Naive thymus-derived CD4-positive, alpha-beta T cell (primary cell): ENCODE measurements around the gene PDE8A. TPM values are rescaled to one million over a fixed set of nuclear protein-coding genes. Genes with fewer than 3 reads are reported as not detected.

Experiments
- ATAC-seq: fragments of 150-1000 bp; cut with Tn5 transposase; 2 replicates; pipeline ENCODE4 v1.10.0; 2021; ENCODE audit warnings: mild to moderate bottlenecking, moderate library complexity
- CTCF ChIA-PET: fragments of 350-600 bp; sonication (Branson Sonifier 250); formaldehyde crosslinking; loops from one replicate; lab custom pipeline; 2021; ENCODE audit warnings: antibody characterized with exemption; lab: Charles Lee
- POLR2A ChIA-PET: fragments of 350-600 bp; sonication (Branson Sonifier 250); formaldehyde crosslinking; loops from one replicate; lab custom pipeline; 2021; ENCODE audit warnings: antibody characterized with exemption, inconsistent platforms; lab: Charles Lee
- DNase-seq, 9 donors: peaks; one replicate each; pipeline versions ENCODE4 v3.0.0 to v3.0.0-alpha.2; 2020 to 2022; ENCODE audit warnings: mixed read lengths in 1 of 9
- H3K27ac ChIP-seq: one replicate; pipeline ENCODE4 v1.7.0; 2013; ENCODE audit warnings: mild to moderate bottlenecking, low read depth, low read length, moderate library complexity
- H3K27me3 ChIP-seq, 2 donors: one replicate each; pipeline ENCODE4 v1.7.0; 2013; ENCODE audit warnings: low read length in 2 of 2, mild to moderate bottlenecking in 2 of 2, moderate library complexity in 2 of 2; ENCODE audit not compliant: control insufficient read depth in 2 of 2, insufficient read depth in 2 of 2
- H3K36me3 ChIP-seq, 3 experiments: 1 replicate in 2 of 3; 2 replicates in 1 of 3; pipeline ENCODE4 v1.7.0; 2013; ENCODE audit warnings: low read length in 3 of 3, mild to moderate bottlenecking in 3 of 3, moderate library complexity in 1 of 3; ENCODE audit not compliant: insufficient read depth in 3 of 3, control insufficient read depth in 2 of 3
- H3K4me1 ChIP-seq, 2 donors: one replicate each; pipeline ENCODE4 v1.7.0; 2013; ENCODE audit warnings: low read length in 2 of 2, mild to moderate bottlenecking in 2 of 2, moderate library complexity in 1 of 2; ENCODE audit not compliant: control insufficient read depth in 2 of 2, insufficient read depth in 2 of 2
- H3K4me3 ChIP-seq: 2 replicates; pipeline ENCODE4 v1.7.0; 2013; ENCODE audit warnings: mild to moderate bottlenecking, low read length
- H3K9me3 ChIP-seq, 3 experiments: 1 replicate in 2 of 3; 2 replicates in 1 of 3; pipeline ENCODE4 v1.7.0; 2013; ENCODE audit warnings: low read length in 3 of 3; ENCODE audit not compliant: control insufficient read depth in 2 of 3
- H3K27ac Mint-ChIP-seq, 9 donors: one replicate each; pipeline ENCODE4 v1.8.0; 2020 to 2022; ENCODE audit warnings: mixed read lengths in 9 of 9, mild to moderate bottlenecking in 8 of 9, moderate library complexity in 5 of 9, inconsistent platforms in 2 of 9
- H3K27me3 Mint-ChIP-seq, 5 donors: one replicate each; pipeline ENCODE4 v1.8.0; 2021 to 2022; ENCODE audit warnings: mixed read lengths in 5 of 5, mild to moderate bottlenecking in 1 of 5
- H3K36me3 Mint-ChIP-seq, 5 donors: one replicate each; pipeline ENCODE4 v1.8.0; 2020 to 2022; ENCODE audit warnings: mixed read lengths in 5 of 5, mild to moderate bottlenecking in 3 of 5, inconsistent platforms in 1 of 5
- H3K4me1 Mint-ChIP-seq, 7 donors: one replicate each; pipeline ENCODE4 v1.8.0; 2020 to 2022; ENCODE audit warnings: mixed read lengths in 7 of 7, mild to moderate bottlenecking in 3 of 7, inconsistent platforms in 1 of 7
- H3K4me3 Mint-ChIP-seq, 10 donors: one replicate each; pipeline ENCODE4 v1.8.0; 2020 to 2022; ENCODE audit warnings: mild to moderate bottlenecking in 10 of 10, mixed read lengths in 10 of 10, moderate library complexity in 6 of 10, inconsistent platforms in 2 of 10
- H3K9me3 Mint-ChIP-seq, 11 donors: one replicate each; pipeline ENCODE4 v1.8.0; 2020 to 2022; ENCODE audit warnings: mixed read lengths in 11 of 11, mild to moderate bottlenecking in 4 of 11, inconsistent platforms in 1 of 11, moderate library complexity in 1 of 11
- intact Hi-C, 2 donors: fragments of 100-400 bp; cut with micrococcal nuclease; formaldehyde crosslinking; loops; one replicate each; pipeline ENCODE4 v1.15.1; 2023
- polyA plus RNA-seq, 2 donors: library from polyadenylated mRNA; unstranded; fragments of 300-500 nt; fragmentation: Illumina TruSeq; gene quantifications; one replicate each; pipeline ENCODE4 v1.2.3, GENCODE V29; 2021
- total RNA-seq, 6 experiments: library from RNA in 5 of 6; stranded (reverse) in 5 of 6; gene quantifications; 1 replicate in 5 of 6; 2 replicates in 1 of 6; pipeline ENCODE4 v1.2.3 and lab custom pipeline; 2021 to 2026

The PDE8A gene
- total and polyA plus RNA-seq, 7 experiments from 2014 or later: 1.7 to 43.3 (median 31.9) TPM

DNA sequence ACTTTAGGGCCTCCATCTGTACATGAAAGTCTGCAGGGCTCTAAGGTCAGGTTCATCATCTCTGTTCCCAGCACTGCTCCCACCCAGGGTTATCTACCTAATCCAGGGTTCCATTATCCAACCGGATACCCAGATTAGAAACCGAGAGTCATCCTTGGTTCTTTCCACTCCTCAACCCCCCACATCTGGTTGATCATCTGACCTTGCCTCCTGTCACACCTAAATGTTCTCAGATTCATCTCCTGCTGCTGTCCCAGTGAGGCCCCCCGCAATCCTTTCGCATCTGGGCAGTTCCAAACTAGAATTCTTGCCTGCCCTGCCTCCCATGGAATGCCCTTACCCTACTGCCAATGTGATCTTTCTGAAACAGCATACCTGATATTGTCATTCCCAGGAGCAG is 136.5 kb downstream of the PDE8A start:
- CTCF ChIA-PET: no interaction called here
- H3K4me3 ChIP-seq: no peak overlapping the region
- intact Hi-C loops: no loop called here
- H3K27me3 Mint-ChIP-seq: no peaks in the 10 kb centered on the region
- H3K9me3 Mint-ChIP-seq: no peaks in the 10 kb centered on the region
- peaks cover 3 to 62% (median 54%) of the 10 kb centered on the region in 5 donors for H3K36me3 Mint-ChIP-seq
- POLR2A ChIA-PET: no interaction called here
- H3K4me3 Mint-ChIP-seq: no peak overlapping the region
- DNase-seq: no peak
- no peaks in the 10 kb centered on the region for H3K4me1 Mint-ChIP-seq
- H3K4me1 ChIP-seq: no peaks in the 10 kb centered on the region
- peak overlapping the region in 1 of 9 donors; percentile 56 for H3K27ac Mint-ChIP-seq
- H3K9me3 ChIP-seq: no peaks in the 10 kb centered on the region
- H3K36me3 ChIP-seq: peaks cover 0 to 49% (median 0%) of the 10 kb centered on the region in 3 experiments
- no peak for ATAC-seq
- H3K27ac ChIP-seq: no peak overlapping the region
- H3K27me3 ChIP-seq: no peaks in the 10 kb centered on the region

- Mint-ChIP-seq H3K4me3 (no peak overlapping the region), H3K4me1 (peaks cover 0 to 2% (median 0%) of the 10 kb centered on the region in 7 donors), H3K36me3 (peaks cover 3 to 62% (median 55%) of the 10 kb centered on the region in 5 donors), H3K27ac (no peak overlapping the region), H3K27me3 (no peaks in the 10 kb centered on the region), H3K9me3 (no peaks in the 10 kb centered on the region)
- no peak overlapping the region for H3K4me3 ChIP-seq
- no peak for ATAC-seq
- intact Hi-C loops: no loop called here
- H3K36me3 ChIP-seq: peaks cover 0 to 45% (median 0%) of the 10 kb centered on the region in 3 experiments
- H3K27me3 ChIP-seq: no peaks in the 10 kb centered on the region
- CTCF ChIA-PET: no interaction called here
- POLR2A ChIA-PET: no interaction called here
- no peaks in the 10 kb centered on the region for H3K4me1 ChIP-seq
- H3K9me3 ChIP-seq: no peaks in the 10 kb centered on the region
- no peak overlapping the region for H3K27ac ChIP-seq
- DNase-seq: no peak
These were observed 136.9 kb downstream of the PDE8A start for GRCh38 chr15:85118581-85118980.

DNA sequence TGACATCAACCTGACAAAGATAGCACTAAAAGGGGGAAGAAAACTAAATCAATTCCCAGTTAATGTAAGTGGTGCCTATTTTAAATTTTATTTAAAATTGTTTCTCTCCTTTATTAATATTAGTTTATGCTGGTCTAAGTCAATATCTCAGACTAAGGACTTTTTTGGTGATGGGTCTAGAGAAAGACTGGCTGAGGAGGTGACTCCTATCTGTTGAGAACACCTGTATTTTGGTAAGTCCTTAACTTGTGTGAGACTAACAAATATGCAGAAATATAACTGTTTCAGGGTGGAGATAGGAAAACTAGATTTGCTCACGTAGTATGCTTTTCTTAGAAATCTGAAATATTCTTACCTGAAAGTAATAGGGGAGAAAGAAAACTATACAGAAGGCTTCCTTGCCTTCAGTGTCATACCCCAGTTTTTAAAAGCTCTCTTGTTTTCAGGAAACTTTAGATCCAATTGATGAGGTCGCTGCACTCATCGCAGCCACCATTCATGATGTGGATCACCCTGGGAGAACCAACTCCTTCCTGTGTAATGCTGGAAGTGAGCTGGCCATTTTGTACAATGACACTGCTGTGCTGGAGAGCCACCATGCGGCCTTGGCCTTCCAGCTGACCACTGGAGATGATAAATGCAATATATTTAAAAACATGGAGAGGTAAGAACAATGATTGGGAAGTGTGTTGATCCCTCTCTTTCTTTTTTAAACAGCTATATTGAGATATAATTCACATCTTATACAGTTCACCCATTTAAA is 138.9 kb downstream of the PDE8A start:
- ChIA-PET CTCF (no interaction called here), POLR2A (interaction anchor here (0.6 kb wide), 1 partner anchor 200 kb away, joined by 3 read pairs; no protein-coding TSS in a partner anchor)
- Histone ChIP-seq H3K4me3 (no peak overlapping the region), H3K4me1 (no peaks in the 10 kb centered on the region), H3K36me3 (peaks cover 0 to 45% (median 5%) of the 10 kb centered on the region in 3 experiments), H3K27me3 (no peaks in the 10 kb centered on the region), H3K27ac (no peak overlapping the region), H3K9me3 (no peaks in the 10 kb centered on the region)
- H3K27ac Mint-ChIP-seq: no peak overlapping the region
- no peak for DNase-seq
- no peak overlapping the region for H3K4me3 Mint-ChIP-seq
- no peaks in the 10 kb centered on the region for H3K9me3 Mint-ChIP-seq
- H3K4me1 Mint-ChIP-seq: peaks cover 0 to 3% (median 0%) of the 10 kb centered on the region in 7 donors
- H3K27me3 Mint-ChIP-seq: no peaks in the 10 kb centered on the region
- H3K36me3 Mint-ChIP-seq: peaks cover 7 to 65% (median 61%) of the 10 kb centered on the region in 5 donors
- ATAC-seq: no peak
- intact Hi-C loops: no loop called here

GRCh38 chr15:85124173-85124572 is 142.5 kb downstream of the PDE8A start:
- H3K4me3 ChIP-seq: no peak overlapping the region
- intact Hi-C loops: no loop called here
- Mint-ChIP-seq H3K27ac (no peak overlapping the region), H3K4me3 (no peak overlapping the region), H3K9me3 (no peaks in the 10 kb centered on the region), H3K27me3 (no peaks in the 10 kb centered on the region), H3K36me3 (peaks cover 10 to 71% (median 66%) of the 10 kb centered on the region in 5 donors), H3K4me1 (peaks cover 0 to 3% (median 0%) of the 10 kb centered on the region in 7 donors)
- no peaks in the 10 kb centered on the region for H3K4me1 ChIP-seq
- ChIA-PET CTCF (no interaction called here), POLR2A (no interaction called here)
- no peak overlapping the region for H3K27ac ChIP-seq
- ATAC-seq: no peak
- peaks cover 0 to 26% (median 5%) of the 10 kb centered on the region in 3 experiments for H3K36me3 ChIP-seq
- no peak for DNase-seq
- H3K9me3 ChIP-seq: no peaks in the 10 kb centered on the region
- no peaks in the 10 kb centered on the region for H3K27me3 ChIP-seq

- Histone ChIP-seq H3K27ac (no peak overlapping the region), H3K9me3 (no peaks in the 10 kb centered on the region), H3K4me3 (no peak overlapping the region), H3K4me1 (no peaks in the 10 kb centered on the region), H3K36me3 (peaks cover 0 to 26% (median 5%) of the 10 kb centered on the region in 3 experiments), H3K27me3 (no peaks in the 10 kb centered on the region)
- DNase-seq: no peak
- Mint-ChIP-seq H3K36me3 (peaks cover 14 to 81% (median 76%) of the 10 kb centered on the region in 5 donors), H3K9me3 (no peaks in the 10 kb centered on the region), H3K4me3 (no peak overlapping the region), H3K27me3 (no peaks in the 10 kb centered on the region), H3K27ac (no peak overlapping the region), H3K4me1 (peaks cover 0 to 3% (median 0%) of the 10 kb centered on the region in 7 donors)
- no peak for ATAC-seq
- intact Hi-C loops: no loop called here
- CTCF ChIA-PET: no interaction called here
- POLR2A ChIA-PET: no interaction called here
These were observed 143.5 kb downstream of the PDE8A start for GRCh38 chr15:85125056-85125661.

- no peaks in the 10 kb centered on the region for H3K4me1 ChIP-seq
- DNase-seq (no peak), ATAC-seq (no peak)
- Mint-ChIP-seq H3K27ac (no peak overlapping the region), H3K4me3 (no peak overlapping the region), H3K36me3 (peaks cover 33 to 91% (median 81%) of the 10 kb centered on the region in 5 donors), H3K9me3 (peaks cover 0 to 9% (median 2%) of the 10 kb centered on the region in 11 donors), H3K4me1 (peaks cover 0 to 1% (median 0%) of the 10 kb centered on the region in 7 donors), H3K27me3 (no peaks in the 10 kb centered on the region)
- no peak overlapping the region for H3K27ac ChIP-seq
- intact Hi-C loops: no loop called here
- H3K36me3 ChIP-seq: peaks cover 0 to 22% (median 5%) of the 10 kb centered on the region in 3 experiments
- H3K9me3 ChIP-seq: no peaks in the 10 kb centered on the region
- no peaks in the 10 kb centered on the region for H3K27me3 ChIP-seq
- POLR2A ChIA-PET: no interaction called here
- CTCF ChIA-PET: no interaction called here
- no peak overlapping the region for H3K4me3 ChIP-seq
These were observed 147.0 kb downstream of the PDE8A start for GRCh38 chr15:85128621-85129020.
